Muscle layer of duodenum (tissue), 2 donors: ENCODE measurements around the gene WNT3A.

Experiments used
- H3K27ac ChIP-seq: one replicate; pipeline ENCODE4 v1.7.0; 2013; ENCODE audit warnings: mild to moderate bottlenecking, low read length
- H3K27me3 ChIP-seq: one replicate; pipeline ENCODE4 v1.7.0; 2013; ENCODE audit warnings: low read depth, mild to moderate bottlenecking, control low read depth, low read length
- H3K36me3 ChIP-seq, 2 donors: one replicate each; pipeline ENCODE4 v1.7.0; 2013; ENCODE audit warnings: low read length in 2 of 2, control low read depth in 1 of 2, mild to moderate bottlenecking in 1 of 2; ENCODE audit not compliant: insufficient read depth in 2 of 2, control insufficient read depth in 1 of 2
- H3K4me1 ChIP-seq, 2 donors: one replicate each; pipeline ENCODE4 v1.7.0; 2013; ENCODE audit warnings: low read length in 2 of 2, mild to moderate bottlenecking in 2 of 2, control low read depth in 1 of 2, moderate library complexity in 1 of 2; ENCODE audit not compliant: insufficient read depth in 2 of 2, control insufficient read depth in 1 of 2
- H3K4me3 ChIP-seq, 2 donors: one replicate each; pipeline ENCODE4 v1.7.0; 2013; ENCODE audit warnings: low read length in 2 of 2, low read depth in 1 of 2, mild to moderate bottlenecking in 1 of 2
- H3K9me3 ChIP-seq, 2 donors: one replicate each; pipeline ENCODE4 v1.7.0; 2013; ENCODE audit warnings: low read length in 2 of 2, control low read depth in 1 of 2, mild to moderate bottlenecking in 1 of 2; ENCODE audit not compliant: control insufficient read depth in 1 of 2
- donor health status: healthy.

WNT3A gene

DNA sequence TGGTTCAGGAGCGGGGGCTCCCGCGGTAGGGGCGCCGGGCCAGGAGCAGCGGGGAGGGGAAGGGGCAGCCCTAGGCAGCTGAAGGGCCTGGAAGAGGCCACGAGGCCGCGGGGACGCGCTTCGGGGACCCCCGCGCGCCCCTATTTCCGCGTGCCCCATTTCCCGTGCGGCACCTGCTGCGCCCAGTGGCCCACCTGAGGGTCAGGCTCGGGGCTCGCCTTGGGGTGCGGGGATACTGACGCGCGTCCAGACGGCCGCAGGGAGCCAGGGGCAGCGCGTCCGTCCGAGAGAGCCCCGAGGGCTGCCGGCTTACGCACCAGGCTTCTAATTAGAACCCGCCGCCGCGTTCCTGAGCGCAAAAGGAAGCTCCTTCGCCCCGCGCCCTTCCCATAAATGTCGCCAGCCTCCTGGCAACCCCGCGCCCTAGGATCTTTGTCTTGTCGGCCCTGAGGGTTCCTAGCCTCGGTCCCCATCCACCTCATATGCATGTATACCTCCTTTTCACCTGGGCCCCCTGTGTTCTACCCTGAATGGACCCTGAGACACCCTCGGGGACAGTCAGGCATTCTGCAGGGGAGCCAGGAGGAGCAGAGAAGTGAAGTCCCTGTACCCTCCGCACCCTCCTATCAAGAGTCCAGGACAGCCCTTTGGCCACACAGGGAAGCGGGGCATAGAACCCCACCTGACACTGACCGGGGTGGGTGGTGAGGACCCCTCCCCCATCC lies 1.8 kb downstream of the WNT3A start:
- H3K4me3 ChIP-seq, result no peak overlapping the region
- H3K27ac ChIP-seq, result no peak overlapping the region
- H3K27me3 ChIP-seq, result peaks cover 31% of the 10 kb centered on the region
- H3K4me1 ChIP-seq, result peaks cover 0 to 21% of the 10 kb centered on the region in 2 donors
- no peaks in the 10 kb centered on the region for H3K36me3 ChIP-seq
- H3K9me3 ChIP-seq, result no peaks in the 10 kb centered on the region

DNA sequence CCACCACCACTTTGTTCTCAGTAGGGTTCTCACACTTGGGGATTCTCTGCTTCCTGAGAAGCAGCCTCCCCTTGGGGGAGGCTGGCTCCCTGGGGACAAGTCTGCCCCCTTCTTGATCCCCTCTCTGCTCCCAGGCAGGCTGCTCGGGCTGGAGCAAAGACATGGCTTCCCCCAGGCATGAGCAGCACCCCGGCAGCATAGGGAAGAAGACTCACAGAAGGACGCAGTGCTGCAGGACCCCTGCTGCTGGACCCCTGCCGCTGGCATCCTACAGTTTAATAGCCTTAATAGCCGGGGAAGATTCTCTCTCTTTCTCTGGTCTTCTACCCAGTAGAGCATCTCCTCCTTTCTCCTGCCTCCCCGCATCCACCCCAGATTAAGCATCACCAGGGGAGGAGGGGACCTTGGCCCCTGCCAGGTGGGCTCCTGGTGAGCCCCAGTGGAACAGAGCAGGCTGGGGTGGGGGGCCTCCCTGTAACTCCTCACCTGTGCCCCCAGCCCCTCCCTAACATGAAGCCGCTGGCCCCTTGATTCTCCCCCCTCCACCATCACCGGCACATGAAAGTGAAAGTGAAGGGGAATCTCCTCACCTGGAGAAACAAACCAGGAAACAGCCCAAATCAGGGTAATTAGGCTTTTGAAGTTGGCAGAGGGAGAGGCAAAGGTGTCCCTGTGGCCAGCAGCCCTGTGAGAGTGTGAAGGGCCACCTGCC lies 2.5 kb downstream of the WNT3A start:
- H3K9me3 ChIP-seq, result no peaks in the 10 kb centered on the region
- no peak overlapping the region for H3K27ac ChIP-seq
- no peaks in the 10 kb centered on the region for H3K36me3 ChIP-seq
- H3K27me3 ChIP-seq, result peaks cover 29% of the 10 kb centered on the region
- H3K4me1 ChIP-seq, result peaks cover 0 to 21% of the 10 kb centered on the region in 2 donors
- no peak overlapping the region for H3K4me3 ChIP-seq

DNA sequence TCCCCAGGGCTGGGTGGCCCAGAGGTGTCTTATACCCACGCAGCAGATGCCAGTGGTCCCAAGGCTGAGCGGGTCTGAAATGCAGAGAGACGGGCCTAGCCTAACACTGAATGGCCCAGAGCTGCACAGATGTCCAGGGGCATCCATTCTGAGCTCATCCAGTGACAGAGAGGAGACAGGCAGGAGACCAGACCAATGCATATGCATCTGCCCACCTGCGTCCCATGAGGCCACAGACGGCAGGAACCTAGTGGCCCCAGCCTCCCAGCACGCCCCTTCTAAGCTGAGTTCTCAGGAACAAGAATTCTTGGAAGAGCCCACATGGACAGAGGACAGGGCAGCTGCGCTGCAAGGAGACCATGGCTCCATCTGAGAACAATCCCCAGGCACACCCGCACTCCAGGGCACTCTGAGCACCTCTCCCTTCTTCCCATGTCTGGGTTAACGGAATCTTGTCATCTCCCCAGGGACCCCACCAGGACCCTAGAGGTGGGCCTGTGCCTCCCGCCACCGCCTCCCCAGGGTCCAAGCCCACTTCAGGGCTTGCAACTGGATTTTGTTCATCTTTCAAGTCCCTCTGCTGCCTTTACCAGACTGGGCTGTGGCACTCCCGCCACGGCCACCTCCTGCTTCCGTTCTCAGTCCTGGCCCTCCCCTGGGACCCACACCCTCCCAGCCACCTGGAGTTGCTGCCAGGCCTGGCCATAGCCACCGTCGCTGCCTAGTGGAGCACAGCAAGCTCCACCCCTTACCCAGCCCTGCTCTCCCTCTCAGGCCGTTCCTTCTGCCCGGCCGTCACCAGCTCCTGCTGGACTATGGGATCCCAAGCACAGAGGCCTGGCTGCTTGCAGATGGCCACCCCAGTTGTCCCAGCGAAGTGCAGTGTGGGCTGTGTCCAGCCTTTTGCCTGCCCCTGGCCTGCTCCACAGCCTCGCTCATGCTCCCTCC lies 3.3 kb downstream of the WNT3A start:
- Histone ChIP-seq H3K27ac (no peak overlapping the region), H3K4me1 (peaks cover 0 to 21% of the 10 kb centered on the region in 2 donors), H3K27me3 (peaks cover 20% of the 10 kb centered on the region), H3K4me3 (no peak overlapping the region), H3K9me3 (no peaks in the 10 kb centered on the region), H3K36me3 (no peaks in the 10 kb centered on the region)

DNA sequence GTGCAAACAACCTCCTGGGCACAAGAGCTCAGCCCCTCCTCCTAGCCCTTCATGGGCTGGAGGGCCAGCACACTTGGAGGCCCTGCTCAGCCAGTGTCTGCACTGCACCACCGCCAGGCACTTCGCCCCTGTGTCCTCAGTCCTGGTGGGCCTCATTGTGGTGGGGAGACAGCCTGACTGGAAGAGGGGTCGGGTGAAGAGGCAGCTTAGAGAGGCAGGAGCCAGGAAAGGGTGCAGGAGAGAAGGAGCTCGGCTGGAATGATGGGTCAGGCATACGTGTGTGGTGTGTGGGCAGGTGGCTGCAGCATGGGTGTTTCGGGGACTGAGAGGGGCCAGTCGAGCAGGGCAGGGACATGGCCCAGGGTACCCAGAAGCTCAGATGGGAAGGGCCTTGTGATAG lies 4.1 kb downstream of the WNT3A start:
- Histone ChIP-seq H3K4me3 (no peak overlapping the region), H3K27me3 (peaks cover 12% of the 10 kb centered on the region), H3K9me3 (no peaks in the 10 kb centered on the region), H3K4me1 (peaks cover 0 to 19% of the 10 kb centered on the region in 2 donors), H3K36me3 (no peaks in the 10 kb centered on the region), H3K27ac (no peak overlapping the region)

DNA sequence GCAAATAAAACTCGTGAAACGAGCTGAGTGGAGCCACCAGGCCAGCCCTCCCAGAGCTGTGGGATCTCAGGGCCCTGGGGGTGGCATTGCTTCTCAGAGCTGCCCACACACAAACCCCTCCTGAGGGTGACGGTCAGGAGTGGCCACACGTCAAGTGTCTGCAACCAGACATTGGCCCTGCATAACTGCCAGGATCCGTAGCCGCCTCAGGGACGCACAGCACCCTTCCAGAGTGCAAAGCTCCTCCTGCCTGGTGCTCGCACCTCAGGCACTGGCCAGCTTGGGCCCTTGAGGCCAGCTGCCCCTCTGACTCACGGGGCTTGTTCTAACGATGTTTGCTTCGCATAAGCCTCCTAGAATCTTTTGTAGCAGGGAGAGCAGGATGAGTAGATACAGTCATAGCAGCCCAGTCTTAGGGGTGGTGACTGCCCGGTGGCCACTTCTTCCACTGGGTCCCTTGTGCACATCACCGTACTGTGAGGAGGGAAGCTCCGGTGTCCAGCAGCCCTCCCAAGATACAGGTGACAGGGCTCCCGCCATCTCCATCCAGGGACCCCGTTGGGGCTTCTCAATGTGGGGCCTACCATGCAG lies 5.0 kb downstream of the WNT3A start:
- H3K27me3 ChIP-seq, result peaks cover 8% of the 10 kb centered on the region
- no peaks in the 10 kb centered on the region for H3K36me3 ChIP-seq
- no peak overlapping the region for H3K4me3 ChIP-seq
- peaks cover 0 to 12% of the 10 kb centered on the region in 2 donors for H3K4me1 ChIP-seq
- H3K9me3 ChIP-seq, result no peaks in the 10 kb centered on the region
- H3K27ac ChIP-seq, result no peak overlapping the region

DNA sequence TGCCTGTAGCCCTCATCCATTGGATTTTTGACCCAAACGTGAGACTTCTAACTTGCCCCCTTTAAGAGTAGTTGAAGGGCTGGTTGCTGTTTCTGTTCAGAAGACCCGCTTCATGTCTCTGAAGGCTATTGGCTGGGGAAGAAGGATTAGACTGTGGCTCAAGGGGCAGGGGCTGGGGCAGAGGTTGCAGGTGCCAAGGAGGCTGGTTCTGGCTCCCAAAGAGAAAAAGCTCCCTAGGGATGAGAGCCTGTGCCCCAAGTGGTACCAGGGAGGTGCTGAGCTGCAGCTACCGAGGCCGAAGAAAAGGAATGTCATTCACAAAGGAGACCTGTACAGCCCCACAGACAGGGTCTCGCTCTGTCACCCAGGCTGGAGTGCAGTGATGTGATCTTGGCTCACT lies 5.8 kb downstream of the WNT3A start:
- H3K27me3 ChIP-seq, result peaks cover 4% of the 10 kb centered on the region
- H3K9me3 ChIP-seq, result no peaks in the 10 kb centered on the region
- peaks cover 0 to 5% of the 10 kb centered on the region in 2 donors for H3K4me1 ChIP-seq
- H3K27ac ChIP-seq, result no peak overlapping the region
- H3K4me3 ChIP-seq, result no peak overlapping the region
- H3K36me3 ChIP-seq, result no peaks in the 10 kb centered on the region

DNA sequence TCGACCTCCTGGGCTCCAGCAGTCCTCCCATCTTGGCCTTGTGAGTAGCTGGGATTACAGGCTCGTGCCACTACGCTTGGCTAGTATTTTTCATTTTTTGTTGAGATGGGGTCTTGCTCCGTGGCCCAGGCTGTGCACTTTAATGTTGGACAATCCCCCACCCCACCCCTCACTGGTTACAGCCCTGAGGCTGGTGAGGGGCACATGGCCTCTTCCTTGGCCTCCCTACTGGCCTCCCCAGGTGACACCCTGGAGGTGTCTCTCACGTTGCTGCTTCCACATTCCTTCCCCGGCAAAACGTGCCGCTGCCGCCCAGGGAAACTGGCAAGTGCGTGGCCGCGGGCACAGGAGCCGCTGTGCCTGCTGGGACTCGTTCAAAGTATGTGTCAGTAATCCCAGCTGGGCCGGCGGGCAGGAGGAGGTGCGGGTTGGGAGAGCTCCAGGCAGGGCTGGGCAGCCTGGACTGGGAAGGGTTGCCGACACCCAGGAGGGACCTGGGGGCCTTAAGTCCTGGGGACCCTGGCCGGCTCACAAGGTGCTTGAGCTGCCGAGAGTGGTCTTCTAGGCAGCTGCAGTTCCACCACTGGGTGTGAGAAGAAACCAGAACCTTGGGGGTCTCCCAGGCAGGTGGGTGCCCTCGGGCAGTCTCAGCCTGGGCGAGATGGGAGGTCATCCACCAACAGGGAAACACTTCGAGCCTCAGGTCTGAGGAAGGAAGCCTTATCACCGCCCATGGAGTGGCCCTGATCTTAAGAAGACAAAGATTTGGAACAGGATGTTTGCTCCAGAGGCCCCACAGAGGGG lies 6.5 kb downstream of the WNT3A start:
- H3K27me3 ChIP-seq, result peaks cover 4% of the 10 kb centered on the region
- no peak overlapping the region for H3K4me3 ChIP-seq
- H3K9me3 ChIP-seq, result no peaks in the 10 kb centered on the region
- H3K27ac ChIP-seq, result no peak overlapping the region
- no peaks in the 10 kb centered on the region for H3K4me1 ChIP-seq
- H3K36me3 ChIP-seq, result no peaks in the 10 kb centered on the region

DNA sequence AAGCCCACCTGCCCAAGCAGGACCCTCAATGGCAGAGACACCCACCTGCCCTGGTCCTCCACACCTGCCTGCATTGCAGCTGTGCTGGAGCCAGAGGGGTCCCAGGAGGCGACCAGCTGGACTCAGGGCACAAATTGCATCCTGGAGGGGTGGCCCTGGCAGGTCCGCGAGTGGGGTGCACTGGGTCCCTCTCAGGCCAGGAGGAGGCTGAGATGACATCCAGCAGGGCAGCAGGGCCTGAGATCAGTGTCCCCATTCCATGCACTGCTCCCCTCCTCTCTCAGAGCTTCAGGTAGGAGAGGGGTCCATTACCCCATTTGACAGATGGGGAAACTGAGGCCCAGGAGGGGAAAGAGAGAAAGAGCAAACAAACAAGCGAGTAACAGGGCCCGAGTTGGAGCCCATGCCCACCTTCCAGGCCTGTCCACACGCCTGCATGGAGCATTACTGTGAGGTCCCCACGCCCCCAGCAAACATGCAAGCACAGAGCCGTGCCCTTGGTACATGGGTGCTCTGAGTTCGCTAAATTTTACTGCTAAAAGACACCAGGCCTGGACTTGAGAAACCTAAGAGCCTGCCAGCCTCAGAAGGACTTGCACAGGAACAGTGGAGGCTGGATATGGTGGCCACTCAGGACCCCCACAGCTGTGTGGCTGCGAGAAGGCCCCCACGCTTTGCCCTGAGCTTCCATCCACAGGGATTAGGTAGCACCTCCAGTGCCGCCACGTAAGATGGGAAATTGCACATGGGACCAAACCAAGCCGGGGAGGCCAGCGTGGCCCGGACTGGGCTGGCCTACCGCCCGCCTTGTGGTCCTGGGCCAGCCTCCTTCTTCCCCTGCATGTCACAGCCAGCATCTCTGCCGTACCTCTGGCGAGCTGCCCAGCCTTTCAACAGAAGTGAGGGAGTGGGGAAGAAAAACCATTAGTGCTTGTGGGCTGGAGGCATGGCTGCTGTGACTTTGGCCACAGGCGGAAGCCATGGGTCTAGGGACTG lies 7.4 kb downstream of the WNT3A start:
- no peak overlapping the region for H3K27ac ChIP-seq
- H3K27me3 ChIP-seq, result no peaks in the 10 kb centered on the region
- H3K4me1 ChIP-seq, result no peaks in the 10 kb centered on the region
- H3K4me3 ChIP-seq, result no peak overlapping the region
- H3K9me3 ChIP-seq, result no peaks in the 10 kb centered on the region
- H3K36me3 ChIP-seq, result no peaks in the 10 kb centered on the region

DNA sequence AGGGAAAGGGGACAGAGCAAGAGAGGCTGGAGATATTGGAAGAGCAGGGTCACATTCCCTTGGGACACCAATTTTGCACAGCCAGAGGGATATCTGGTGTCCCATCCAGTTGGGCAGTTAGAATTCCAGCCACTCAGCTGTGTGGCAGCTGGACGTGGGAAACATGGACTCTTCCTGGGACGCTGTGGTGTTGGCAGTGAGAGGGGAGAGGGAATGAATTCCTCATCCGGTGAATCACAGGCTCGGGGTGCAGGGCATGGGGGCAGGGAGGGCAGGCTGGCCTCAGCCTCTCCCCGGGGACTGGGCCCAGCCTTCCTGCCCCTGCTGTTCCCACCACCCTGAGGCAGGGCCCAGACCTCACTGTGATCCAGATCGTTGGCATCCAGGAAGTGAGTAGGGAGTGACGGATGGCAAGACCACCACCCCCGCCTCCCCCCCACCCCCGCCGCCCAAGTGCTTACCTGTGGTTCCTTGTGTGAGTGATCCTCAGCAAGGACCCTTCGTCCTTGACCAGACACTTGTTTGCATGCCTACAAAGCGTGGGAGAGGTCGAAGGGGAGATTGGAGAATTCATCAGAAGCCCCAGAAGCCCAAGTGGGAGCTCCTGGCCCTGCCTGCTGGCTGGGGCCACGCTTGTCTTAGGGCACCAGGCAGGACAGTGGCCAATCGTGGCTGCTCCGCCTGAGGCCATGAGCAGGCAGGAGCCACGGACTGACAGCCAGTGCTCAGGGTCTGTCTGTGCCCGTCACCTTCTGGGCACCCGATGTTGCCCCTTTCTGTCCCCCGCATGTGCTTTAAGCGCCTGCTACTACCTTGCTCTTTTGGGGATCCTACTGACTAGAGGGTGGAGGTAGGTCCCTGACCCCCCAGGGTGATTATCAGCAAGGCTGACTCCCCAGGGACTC lies 8.7 kb downstream of the WNT3A start:
- H3K36me3 ChIP-seq, result no peaks in the 10 kb centered on the region
- no peaks in the 10 kb centered on the region for H3K27me3 ChIP-seq
- no peak overlapping the region for H3K4me3 ChIP-seq
- no peak overlapping the region for H3K27ac ChIP-seq
- H3K9me3 ChIP-seq, result no peaks in the 10 kb centered on the region
- no peaks in the 10 kb centered on the region for H3K4me1 ChIP-seq
